ENCODE measurements around the gene ZNF175. TPM values are rescaled to one million over a fixed set of nuclear protein-coding genes. Genes with fewer than 3 reads are reported as not detected.

ZNF175 gene
- total and polyA plus RNA-seq, 8 donors = 9.4 to 22.1 (median 17.4) TPM

- Histone ChIP-seq H3K4me1 (peaks cover 4 to 24% of the 10 kb centered on the region in 2 donors), H3K4me3 (peak overlapping the region; percentile 62 to 72), H3K9me3 (peaks cover 0 to 6% of the 10 kb centered on the region in 2 donors), H3K27me3 (no peaks in the 10 kb centered on the region), H3K36me3 (no peaks in the 10 kb centered on the region), H3K27ac (peak overlapping the region in 1 of 2 donors; percentile 65)
- intact Hi-C loops (cut with DNase I) = no loop called here
- ATAC-seq = no peak
- no peak for TF ChIP-seq CTCF (IDR thresholded peaks at IDR 0.05)
- DNase-seq = no peak
Observed at GRCh38 chr19:51593138-51593890, 22.2 kb downstream of the ZNF175 start.

GRCh38 chr19:51593969-51594773, 23.1 kb downstream of the ZNF175 start:
- intact Hi-C loops (cut with DNase I) = no loop called here
- DNase-seq = peak; percentile 97 to 100 (median 99)
- no peaks in the 10 kb centered on the region for H3K36me3 ChIP-seq
- peak overlapping the region; percentile 62 to 72 for H3K4me3 ChIP-seq
- peaks cover 0 to 6% of the 10 kb centered on the region in 2 donors for H3K27me3 ChIP-seq
- TF ChIP-seq CTCF (IDR thresholded peaks at IDR 0.05) = no peak
- peak; percentile 100 for ATAC-seq
- peaks cover 4 to 24% of the 10 kb centered on the region in 2 donors for H3K4me1 ChIP-seq
- peak overlapping the region; percentile 19 to 65 for H3K27ac ChIP-seq
- no peaks in the 10 kb centered on the region for H3K9me3 ChIP-seq

- ATAC-seq (peak; percentile 21), DNase-seq (peak in 1 of 4 donors; percentile 67)
- Histone ChIP-seq H3K27ac (peak overlapping the region in 1 of 2 donors; percentile 65), H3K4me3 (peak overlapping the region; percentile 62 to 72), H3K9me3 (no peaks in the 10 kb centered on the region), H3K27me3 (peaks cover 0 to 11% of the 10 kb centered on the region in 2 donors), H3K4me1 (peaks cover 4 to 24% of the 10 kb centered on the region in 2 donors), H3K36me3 (no peaks in the 10 kb centered on the region)
- intact Hi-C loops (cut with DNase I) = no loop called here
- TF ChIP-seq CTCF (IDR thresholded peaks at IDR 0.05) = no peak
Observed at GRCh38 chr19:51594774-51595109, 23.7 kb downstream of the ZNF175 start.

- ATAC-seq (no peak), DNase-seq (no peak)
- no peaks in the 10 kb centered on the region for H3K36me3 ChIP-seq
- peak overlapping the region; percentile 62 to 72 for H3K4me3 ChIP-seq
- no peaks in the 10 kb centered on the region for H3K9me3 ChIP-seq
- peaks cover 4 to 24% of the 10 kb centered on the region in 2 donors for H3K4me1 ChIP-seq
- H3K27me3 ChIP-seq = peaks cover 6 to 19% of the 10 kb centered on the region in 2 donors
- H3K27ac ChIP-seq = no peak overlapping the region
- intact Hi-C loops (cut with DNase I) = no loop called here
- no peak for TF ChIP-seq CTCF (IDR thresholded peaks at IDR 0.05)
Observed at GRCh38 chr19:51595190-51596175, 24.4 kb downstream of the ZNF175 start.

All from left lung (tissue), 10 donors.